ENCODE measurements around the gene JAK3.

- TF ChIP-seq FOXP2 (optimal IDR thresholded peaks at IDR 0.05; ENCODE audit: control extremely low read depth, extremely low read length, insufficient read depth), result no peak
- TF ChIP-seq POLR2AphosphoS5 (IDR thresholded peaks at IDR 0.05; ENCODE audit: borderline replicate concordance, low read depth, low read length), result no peak
Measured at GRCh38 chr19:17866964-17867486, 19.2 kb upstream of the JAK3 start.

All from SK-N-MC (cell line).